ENCODE measurements around the gene ICAM1. TPM values are rescaled to one million over a fixed set of nuclear protein-coding genes. Genes with fewer than 3 reads are reported as not detected.
A peak's percentile ranks its signal among the peaks of the same experiment; 100 is the strongest.
"Not testable (repeated sequence)": the region's sequence is repeated elsewhere in the genome, so short reads cannot be mapped to it uniquely, and the experiment has no call there.

ICAM1 gene, protein sequence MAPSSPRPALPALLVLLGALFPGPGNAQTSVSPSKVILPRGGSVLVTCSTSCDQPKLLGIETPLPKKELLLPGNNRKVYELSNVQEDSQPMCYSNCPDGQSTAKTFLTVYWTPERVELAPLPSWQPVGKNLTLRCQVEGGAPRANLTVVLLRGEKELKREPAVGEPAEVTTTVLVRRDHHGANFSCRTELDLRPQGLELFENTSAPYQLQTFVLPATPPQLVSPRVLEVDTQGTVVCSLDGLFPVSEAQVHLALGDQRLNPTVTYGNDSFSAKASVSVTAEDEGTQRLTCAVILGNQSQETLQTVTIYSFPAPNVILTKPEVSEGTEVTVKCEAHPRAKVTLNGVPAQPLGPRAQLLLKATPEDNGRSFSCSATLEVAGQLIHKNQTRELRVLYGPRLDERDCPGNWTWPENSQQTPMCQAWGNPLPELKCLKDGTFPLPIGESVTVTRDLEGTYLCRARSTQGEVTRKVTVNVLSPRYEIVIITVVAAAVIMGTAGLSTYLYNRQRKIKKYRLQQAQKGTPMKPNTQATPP
- polyA plus RNA-seq (ENCODE audit: insufficient read length in 12 of 12): 10 to 100 TPM in 2 of 12 donors, 1 to 10 TPM in 9, not detected in 1; 5.8 to 20.7 (median 7.8) TPM
- long read RNA-seq, donor 1, partial matches to known transcripts: 0 of 2 reads
- long read RNA-seq, donor 1, other reads (novel, unspliced or antisense): 0 of 2 reads
- long read RNA-seq, donor 2, partial matches to known transcripts: 0 of 2 reads
- long read RNA-seq, donor 2, other reads (novel, unspliced or antisense): 0 of 2 reads
- long read RNA-seq, donor 3, partial matches to known transcripts: 0 of 1 reads
- long read RNA-seq, donor 3, other reads (novel, unspliced or antisense): 0 of 1 reads
- long read RNA-seq, donor 4, partial matches to known transcripts: 0 of 1 reads
- long read RNA-seq, donor 4, other reads (novel, unspliced or antisense): 0 of 1 reads
- long read RNA-seq, donor 5, partial matches to known transcripts: 0 of 2 reads
- long read RNA-seq, donor 5, other reads (novel, unspliced or antisense): 0 of 2 reads
- long read RNA-seq, donor 6: 0 reads
- long read RNA-seq, donor 7: 0 reads
- long read RNA-seq, donor 8, partial matches to known transcripts: 0 of 4 reads
- long read RNA-seq, donor 8, other reads (novel, unspliced or antisense): 0 of 4 reads
- long read RNA-seq, donor 9: 0 reads
- long read RNA-seq, donor 10, partial matches to known transcripts: 0 of 4 reads
- long read RNA-seq, donor 10, other reads (novel, unspliced or antisense): 0 of 4 reads
- long read RNA-seq, donor 11, transcript ICAM1-201 (7 exons, 3,252 nt): major isoform, 5 of 5 reads
- long read RNA-seq, donor 11, partial matches to known transcripts: 0 of 5 reads
- long read RNA-seq, donor 11, other reads (novel, unspliced or antisense): 0 of 5 reads

GRCh38 chr19:10270616-10271394 lies at the start of gene ICAM1:
ICAM1 (plus strand) TSS chr19:10271120; CDS start chr19:10271160, 40 bp downstream.
- DNase-seq: peak; percentile 61

DNA sequence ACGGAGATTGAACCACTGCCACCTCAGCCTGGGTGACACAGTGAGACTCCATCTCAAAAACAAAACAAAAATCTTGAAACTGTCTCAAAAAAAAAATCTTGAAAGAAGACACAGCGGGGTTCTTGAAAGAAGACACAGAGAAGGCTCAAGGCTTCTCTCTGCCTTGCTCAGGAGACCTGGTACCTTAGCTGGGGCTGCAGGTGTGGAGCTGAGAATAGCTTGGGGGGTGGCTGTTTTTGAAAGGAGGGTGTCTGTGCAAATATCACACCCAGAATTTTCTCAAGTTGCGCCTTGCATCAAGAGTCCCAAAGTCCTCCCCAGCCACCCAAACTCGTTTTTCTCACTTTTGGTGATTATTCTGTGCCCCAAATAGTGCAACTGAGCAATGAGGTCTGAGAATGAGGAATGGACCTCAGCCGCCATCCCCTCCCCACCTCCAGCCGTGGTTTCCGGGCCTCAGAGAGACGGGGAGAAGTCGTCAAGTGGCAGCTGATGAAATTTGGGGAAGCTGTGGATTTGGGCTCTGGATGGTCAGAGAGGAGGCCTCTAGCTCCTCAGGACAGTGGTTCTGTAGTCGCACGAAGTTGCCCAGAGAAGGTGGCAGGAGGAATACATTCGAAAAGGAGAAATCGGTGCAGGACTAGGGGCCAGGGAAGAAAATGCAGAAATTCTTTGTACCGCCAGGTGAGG lies 48.6 kb upstream of the ICAM1 start:
- no peak for DNase-seq

- no peak for DNase-seq
Measured at GRCh38 chr19:10223488-10224213, 47.3 kb upstream of the ICAM1 start.

DNA sequence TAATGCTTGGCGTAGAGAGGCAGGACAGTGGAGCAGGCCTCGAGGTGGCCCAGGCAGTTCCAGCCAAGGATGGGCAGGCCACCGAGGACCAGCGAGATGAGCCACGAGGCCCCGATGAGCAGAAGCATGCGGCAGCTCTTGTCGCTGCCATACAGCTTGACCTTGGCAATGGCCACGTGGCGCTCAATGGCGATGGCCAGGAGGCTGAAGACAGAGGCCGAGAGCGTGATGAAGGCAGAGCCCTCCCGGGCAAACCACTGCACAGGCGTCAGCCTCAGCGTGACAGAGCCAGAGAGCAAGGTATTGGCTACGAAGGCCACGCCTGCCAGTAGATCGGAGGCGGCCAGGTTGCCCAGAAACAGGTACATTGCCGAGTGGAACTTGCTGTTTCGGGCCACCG lies 46.6 kb upstream of the ICAM1 start:
- DNase-seq: no peak

- no peak for DNase-seq
Measured at GRCh38 chr19:10226021-10226375, 44.9 kb upstream of the ICAM1 start.

DNA sequence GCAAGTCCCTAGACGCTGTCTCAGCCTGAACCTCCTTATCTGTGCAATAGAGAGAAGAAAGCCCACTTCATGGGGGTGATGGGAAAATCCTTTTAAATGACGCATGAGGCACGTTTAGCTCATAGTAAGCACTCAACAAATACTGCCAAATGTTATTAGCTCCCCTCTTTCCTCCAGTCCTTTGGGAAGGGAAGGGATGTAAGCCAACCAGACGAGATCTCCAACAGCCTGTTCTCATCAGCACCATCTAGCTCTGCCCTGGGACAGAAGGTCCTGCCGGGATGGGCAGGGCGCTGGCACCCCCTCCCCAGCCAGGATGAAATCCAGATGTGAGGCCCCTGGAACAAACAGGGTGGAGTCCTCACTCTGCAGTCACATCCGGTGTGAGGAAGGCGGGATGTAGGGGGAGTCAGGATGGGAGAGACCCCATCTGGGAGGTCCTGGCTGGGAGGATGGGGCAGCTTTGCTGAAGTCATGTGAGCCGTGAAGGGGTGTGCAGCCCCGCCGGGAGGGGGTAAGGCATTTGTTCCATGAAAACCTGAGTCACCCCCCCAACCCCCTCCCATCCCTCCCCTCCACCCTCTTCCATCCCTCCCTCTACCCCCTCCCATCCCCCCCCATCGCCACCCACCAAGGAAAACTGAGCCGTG lies 44.4 kb upstream of the ICAM1 start:
- DNase-seq: peak; percentile 94

- peak; percentile 80 for DNase-seq
Measured at GRCh38 chr19:10227026-10227971, 43.6 kb upstream of the ICAM1 start.

- DNase-seq: no peak
Measured at GRCh38 chr19:10228393-10228792, 42.5 kb upstream of the ICAM1 start.

- DNase-seq: peak; percentile 51
Measured at GRCh38 chr19:10228920-10229319, 42.0 kb upstream of the ICAM1 start.

DNA sequence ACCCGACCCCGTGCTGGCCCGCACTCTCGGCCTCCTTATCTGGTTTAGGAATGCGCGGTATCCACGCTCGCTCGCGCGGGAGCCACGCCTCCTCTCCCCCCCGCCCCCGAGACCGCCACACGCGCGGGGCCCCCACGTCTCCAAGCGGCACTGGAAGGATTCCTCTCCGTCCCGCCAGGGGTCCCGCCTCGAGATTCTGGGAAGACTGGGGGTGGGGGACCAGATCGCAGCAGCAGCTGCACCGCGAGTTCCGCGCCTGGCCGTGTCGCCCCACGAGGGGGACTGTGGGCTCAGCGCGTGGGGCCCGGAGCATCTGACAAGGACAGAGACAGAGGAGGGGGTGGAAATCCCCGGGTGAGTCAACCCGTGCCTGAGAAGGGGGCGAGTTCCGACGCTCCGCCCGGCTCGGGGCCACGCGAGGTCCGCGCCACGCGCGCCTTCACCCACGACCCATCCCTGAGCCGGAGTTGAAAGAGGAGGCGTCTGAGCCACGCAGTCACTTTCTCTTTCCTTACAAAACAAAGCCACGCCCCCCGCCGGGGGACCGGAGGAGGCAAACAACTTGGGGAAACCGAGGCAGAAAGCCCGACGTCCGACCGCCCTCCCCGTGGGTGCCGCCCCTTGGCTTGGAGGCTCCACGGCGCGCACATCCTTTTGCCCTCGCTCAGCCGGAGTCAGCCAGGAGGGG lies 40.6 kb upstream of the ICAM1 start:
- no peak for DNase-seq

- peak; percentile 81 for DNase-seq
Measured at GRCh38 chr19:10230861-10231611, 39.9 kb upstream of the ICAM1 start, which contains the start of gene S1PR2. S1PR2 (minus strand) TSS chr19:10231331; CDS start chr19:10224905, 6,426 bp downstream.

- DNase-seq: no peak
Measured at GRCh38 chr19:10231612-10232228, 39.2 kb upstream of the ICAM1 start.

GRCh38 chr19:10233946-10234345 lies 37.0 kb upstream of the ICAM1 start:
- no peak for DNase-seq

GRCh38 chr19:10235003-10235402 lies 35.9 kb upstream of the ICAM1 start:
- DNase-seq: no peak

DNA sequence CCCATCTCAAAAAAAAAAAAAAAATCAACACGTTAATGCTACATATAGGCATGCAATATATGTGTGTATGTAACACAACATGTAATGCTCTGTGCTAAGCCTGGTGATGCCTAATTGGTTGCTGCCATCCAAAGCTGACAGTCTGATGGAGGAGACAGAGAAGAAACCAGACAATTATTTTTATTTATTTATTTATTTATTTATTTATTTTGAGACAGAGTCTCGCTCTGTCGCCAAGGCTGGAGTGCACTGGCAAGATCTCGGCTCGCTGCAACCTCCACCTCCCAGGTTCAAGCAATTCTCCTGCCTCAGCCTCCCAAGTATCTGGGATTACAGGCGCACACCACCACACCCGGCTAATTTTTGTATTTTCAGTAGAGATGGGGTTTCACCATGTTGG lies 35.5 kb upstream of the ICAM1 start:
- not testable (repeated sequence) for DNase-seq

GRCh38 chr19:10237702-10238101 lies 33.2 kb upstream of the ICAM1 start:
- peak; percentile 36 for DNase-seq
